Neural progenitor cell (in vitro differentiated cells): ENCODE results near the gene KIF26A. TPM values are rescaled to one million over a fixed set of nuclear protein-coding genes. Genes with fewer than 3 reads are reported as not detected.

Experiments used
- DNase-seq: peaks from one replicate; pipeline ENCODE4 v3.0.0-alpha.2; 2016; ENCODE audit warnings: low spot score
- H2AFZ ChIP-seq: fragments of 200-600 bp; sonication (generic); replicated peaks from 2 replicates; pipeline ENCODE4 v1.6.1; 2016; ENCODE audit warnings: antibody characterized with exemption
- H3F3A ChIP-seq: fragments of 200-600 bp; sonication (generic); 2 replicates; pipeline ENCODE4 v1.6.1; 2016; ENCODE audit warnings: antibody characterized with exemption, low read depth
- H3K27ac ChIP-seq: fragments of 200-600 bp; sonication (generic); 2 replicates; pipeline ENCODE4 v1.5.1; 2016; ENCODE audit warnings: mild to moderate bottlenecking
- H3K27me3 ChIP-seq: fragments of 200-600 bp; sonication (generic); 2 replicates; pipeline ENCODE4 v1.6.1; 2016; ENCODE audit warnings: mild to moderate bottlenecking, moderate library complexity
- H3K36me3 ChIP-seq: fragments of 200-600 bp; sonication (generic); 2 replicates; pipeline ENCODE4 v1.5.1; 2016
- H3K4me1 ChIP-seq: fragments of 200-600 bp; sonication (generic); 2 replicates; pipeline ENCODE4 v1.6.1; 2016; ENCODE audit warnings: mixed run types
- H3K4me2 ChIP-seq: fragments of 200-600 bp; sonication (generic); 2 replicates; pipeline ENCODE4 v1.6.1; 2016
- H3K4me3 ChIP-seq: fragments of 200-600 bp; sonication (generic); 2 replicates; pipeline ENCODE4 v1.5.1; 2016
- H3K79me2 ChIP-seq: fragments of 200-600 bp; sonication (generic); 2 replicates; pipeline ENCODE4 v1.6.1; 2016; ENCODE audit warnings: low read depth
- H3K9ac ChIP-seq: fragments of 200-600 bp; sonication (generic); 2 replicates; pipeline ENCODE4 v1.6.1; 2016
- H3K9me3 ChIP-seq: fragments of 200-600 bp; sonication (generic); 2 replicates; pipeline ENCODE4 v1.5.1; 2016; ENCODE audit warnings: low read depth
- H4K20me1 ChIP-seq: fragments of 200-600 bp; sonication (generic); 2 replicates; pipeline ENCODE4 v1.6.1; 2016; ENCODE audit warnings: low read depth
- H3K27ac Mint-ChIP-seq: 3 replicates; pipeline ENCODE4 v1.8.0; 2021; ENCODE audit warnings: mixed read lengths
- H3K27me3 Mint-ChIP-seq: 2 replicates; pipeline ENCODE4 v1.8.0; 2022; ENCODE audit warnings: low read depth, mild to moderate bottlenecking, inconsistent platforms, moderate library complexity, mixed read lengths; ENCODE audit not compliant: insufficient read depth
- H3K36me3 Mint-ChIP-seq: 3 replicates; pipeline ENCODE4 v1.8.0; 2021; ENCODE audit warnings: mixed read lengths
- H3K4me1 Mint-ChIP-seq: 3 replicates; pipeline ENCODE4 v1.8.0; 2021; ENCODE audit warnings: mixed read lengths
- H3K4me3 Mint-ChIP-seq: 3 replicates; pipeline ENCODE4 v1.8.0; 2021; ENCODE audit warnings: mild to moderate bottlenecking, moderate library complexity, mixed read lengths
- H3K9me3 Mint-ChIP-seq: 3 replicates; pipeline ENCODE4 v1.8.0; 2020; ENCODE audit warnings: mixed read lengths
- EZH2 ChIP-seq: fragments of 200-600 bp; sonication (generic); IDR thresholded peaks from 2 replicates; pipeline ENCODE4 v1.6.1; 2017; ENCODE audit warnings: antibody characterized with exemption, mild to moderate bottlenecking, moderate library complexity
- EZH2phosphoT487 ChIP-seq: fragments of 200-600 bp; sonication (generic); IDR thresholded peaks from 2 replicates; pipeline ENCODE4 v1.6.1; 2017; ENCODE audit warnings: antibody characterized with exemption
- total RNA-seq: library from RNA; depleted of rRNA; stranded (reverse); fragments of >200 nt; gene quantifications from 2 replicates; pipeline ENCODE4 v1.2.3, GENCODE V29; 2015; ENCODE audit warnings: low replicate concordance
- TF ChIP-seq, protein P1 (sequence below): fragments of 200-600 bp; sonication (generic); IDR thresholded peaks from 2 replicates; pipeline ENCODE4 v1.5.1; 2017; ENCODE audit warnings: antibody characterized with exemption, mild to moderate bottlenecking

KIF26A gene
- total RNA-seq, 1 donor from 2014 or later: 6.1 TPM

DNA sequence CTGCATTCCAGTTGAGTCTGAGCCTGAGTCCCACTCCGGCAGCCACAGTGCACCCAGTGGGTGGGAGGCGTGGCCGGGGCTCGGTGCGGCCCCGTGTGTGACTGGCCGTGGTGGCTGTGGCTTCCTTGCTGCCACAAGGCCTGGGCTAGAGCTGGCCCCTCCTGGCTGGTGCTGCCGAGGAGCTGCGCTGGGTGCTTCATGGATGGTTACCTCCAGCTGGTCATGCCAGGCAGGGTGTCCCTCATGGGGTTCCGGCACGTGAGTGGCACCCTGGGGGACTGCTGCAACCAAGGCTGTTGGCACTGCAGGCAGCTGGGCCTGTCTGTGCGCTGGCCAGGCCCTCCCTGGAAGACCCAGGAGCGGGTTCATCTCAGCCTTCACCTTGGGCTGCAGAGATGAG is 62.7 kb downstream of the KIF26A start:
- Histone ChIP-seq H3K27ac (no peak overlapping the region), H3K27me3 (no peaks in the 10 kb centered on the region), H3K9me3 (no peaks in the 10 kb centered on the region), H4K20me1 (no peaks in the 10 kb centered on the region), H3K4me2 (no peak overlapping the region), H3K79me2 (no peaks in the 10 kb centered on the region), H3K4me1 (peaks cover 6% of the 10 kb centered on the region), H2AFZ (no peak overlapping the region), H3K36me3 (no peaks in the 10 kb centered on the region), H3F3A (no peaks in the 10 kb centered on the region), H3K4me3 (no peak overlapping the region), H3K9ac (no peak overlapping the region)
- Mint-ChIP-seq H3K36me3 (no peaks in the 10 kb centered on the region), H3K27me3 (no peaks in the 10 kb centered on the region), H3K9me3 (no peaks in the 10 kb centered on the region), H3K4me3 (no peak overlapping the region), H3K27ac (no peak overlapping the region), H3K4me1 (peaks cover 10% of the 10 kb centered on the region)
- TF ChIP-seq EZH2phosphoT487 (no peak), EZH2 (no peak)
- TF ChIP-seq, protein P1, sequence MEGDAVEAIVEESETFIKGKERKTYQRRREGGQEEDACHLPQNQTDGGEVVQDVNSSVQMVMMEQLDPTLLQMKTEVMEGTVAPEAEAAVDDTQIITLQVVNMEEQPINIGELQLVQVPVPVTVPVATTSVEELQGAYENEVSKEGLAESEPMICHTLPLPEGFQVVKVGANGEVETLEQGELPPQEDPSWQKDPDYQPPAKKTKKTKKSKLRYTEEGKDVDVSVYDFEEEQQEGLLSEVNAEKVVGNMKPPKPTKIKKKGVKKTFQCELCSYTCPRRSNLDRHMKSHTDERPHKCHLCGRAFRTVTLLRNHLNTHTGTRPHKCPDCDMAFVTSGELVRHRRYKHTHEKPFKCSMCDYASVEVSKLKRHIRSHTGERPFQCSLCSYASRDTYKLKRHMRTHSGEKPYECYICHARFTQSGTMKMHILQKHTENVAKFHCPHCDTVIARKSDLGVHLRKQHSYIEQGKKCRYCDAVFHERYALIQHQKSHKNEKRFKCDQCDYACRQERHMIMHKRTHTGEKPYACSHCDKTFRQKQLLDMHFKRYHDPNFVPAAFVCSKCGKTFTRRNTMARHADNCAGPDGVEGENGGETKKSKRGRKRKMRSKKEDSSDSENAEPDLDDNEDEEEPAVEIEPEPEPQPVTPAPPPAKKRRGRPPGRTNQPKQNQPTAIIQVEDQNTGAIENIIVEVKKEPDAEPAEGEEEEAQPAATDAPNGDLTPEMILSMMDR: no peak
- DNase-seq: no peak

GRCh38 chr14:104201496-104201895 is 63.1 kb downstream of the KIF26A start:
- H3K9me3 Mint-ChIP-seq: no peaks in the 10 kb centered on the region
- Histone ChIP-seq H4K20me1 (no peaks in the 10 kb centered on the region), H3K9ac (no peak overlapping the region), H3K4me3 (no peak overlapping the region), H3K9me3 (no peaks in the 10 kb centered on the region), H3K27me3 (no peaks in the 10 kb centered on the region), H3F3A (no peaks in the 10 kb centered on the region), H3K4me1 (peaks cover 6% of the 10 kb centered on the region), H3K79me2 (no peaks in the 10 kb centered on the region), H3K36me3 (no peaks in the 10 kb centered on the region), H3K27ac (no peak overlapping the region), H3K4me2 (no peak overlapping the region), H2AFZ (no peak overlapping the region)
- no peak overlapping the region for H3K4me3 Mint-ChIP-seq
- no peak overlapping the region for H3K27ac Mint-ChIP-seq
- H3K36me3 Mint-ChIP-seq: no peaks in the 10 kb centered on the region
- no peak for TF ChIP-seq EZH2
- TF ChIP-seq, protein P1: no peak
- TF ChIP-seq EZH2phosphoT487: no peak
- DNase-seq: no peak
- H3K27me3 Mint-ChIP-seq: no peaks in the 10 kb centered on the region
- peaks cover 10% of the 10 kb centered on the region for H3K4me1 Mint-ChIP-seq

GRCh38 chr14:104202259-104203070 is 64.1 kb downstream of the KIF26A start:
- Mint-ChIP-seq H3K36me3 (no peaks in the 10 kb centered on the region), H3K9me3 (no peaks in the 10 kb centered on the region), H3K27ac (no peak overlapping the region), H3K4me3 (peak overlapping the region; percentile 52), H3K27me3 (no peaks in the 10 kb centered on the region), H3K4me1 (peaks cover 13% of the 10 kb centered on the region)
- no peak for DNase-seq
- no peak overlapping the region for H3K4me2 ChIP-seq
- no peaks in the 10 kb centered on the region for H3K9me3 ChIP-seq
- TF ChIP-seq EZH2 (no peak), EZH2phosphoT487 (no peak)
- TF ChIP-seq, protein P1: no peak
- no peak overlapping the region for H2AFZ ChIP-seq
- no peaks in the 10 kb centered on the region for H3K27me3 ChIP-seq
- no peak overlapping the region for H3K27ac ChIP-seq
- H3K9ac ChIP-seq: no peak overlapping the region
- no peaks in the 10 kb centered on the region for H3F3A ChIP-seq
- H3K79me2 ChIP-seq: no peaks in the 10 kb centered on the region
- H4K20me1 ChIP-seq: no peaks in the 10 kb centered on the region
- H3K36me3 ChIP-seq: no peaks in the 10 kb centered on the region
- H3K4me1 ChIP-seq: peaks cover 6% of the 10 kb centered on the region
- no peak overlapping the region for H3K4me3 ChIP-seq
